ENCODE measurements around the gene NPEPPS.

- TF ChIP-seq CTCF (IDR thresholded peaks at IDR 0.05) (no peak), POLR2AphosphoS5 (IDR thresholded peaks at IDR 0.05; ENCODE audit: low read depth, low read length) (no peak), REST (IDR thresholded peaks at IDR 0.05; ENCODE audit: insufficient read depth in 1 of 2, low read depth in 2 of 2, low read length in 1 of 2) (no peak)
Observed at GRCh38 chr17:47665655-47666054, 134.7 kb downstream of the NPEPPS start.

All from Panc1 (cell line).